Activated CD8-positive, alpha-beta memory T cell treated with anti-CD3 and anti-CD28 coated beads, Interleukin-2, amount 50 U/mL, for 48 hours (primary cell): ENCODE results near the gene TUBB2A.
A peak's percentile ranks its signal among the peaks of the same experiment; 100 is the strongest.
"Not testable (repeated sequence)": the region's sequence is repeated elsewhere in the genome, so short reads cannot be mapped to it uniquely, and the experiment has no call there.

Source experiments
- DNase-seq: peaks from one replicate; pipeline ENCODE4 v3.0.0-alpha.2; 2020

Gene TUBB2A

GRCh38 chr6:3147914-3148757 lies 9.2 kb downstream of the TUBB2A start:
- no peak for DNase-seq

- no peak for DNase-seq
Observed at GRCh38 chr6:3144571-3144970, 12.8 kb downstream of the TUBB2A start.

GRCh38 chr6:3143158-3143557 lies 14.2 kb downstream of the TUBB2A start:
- no peak for DNase-seq

- no peak for DNase-seq
Observed at GRCh38 chr6:3142536-3142935, 14.8 kb downstream of the TUBB2A start.

- no peak for DNase-seq
Observed at GRCh38 chr6:3140201-3140600, 17.1 kb downstream of the TUBB2A start.

GRCh38 chr6:3139090-3139903 lies 18.0 kb downstream of the TUBB2A start:
- no peak for DNase-seq

GRCh38 chr6:3138341-3138740 lies 19.0 kb downstream of the TUBB2A start:
- no peak for DNase-seq

GRCh38 chr6:3137873-3138272 lies 19.5 kb downstream of the TUBB2A start:
- DNase-seq, result not testable (repeated sequence)

- no peak for DNase-seq
Observed at GRCh38 chr6:3137057-3137777, 20.1 kb downstream of the TUBB2A start.

GRCh38 chr6:3136292-3137011 lies 20.9 kb downstream of the TUBB2A start:
- no peak for DNase-seq

- DNase-seq, result no peak
Observed at GRCh38 chr6:3135668-3136291, 21.6 kb downstream of the TUBB2A start.

GRCh38 chr6:3133515-3133914 lies 23.8 kb downstream of the TUBB2A start:
- DNase-seq, result no peak

- DNase-seq, result no peak
Observed at GRCh38 chr6:3131695-3132094, 25.6 kb downstream of the TUBB2A start.

GRCh38 chr6:3128356-3129108 lies 28.8 kb downstream of the TUBB2A start:
- no peak for DNase-seq

GRCh38 chr6:3125815-3126214 lies 31.5 kb downstream of the TUBB2A start:
- DNase-seq, result no peak

GRCh38 chr6:3124667-3125066 lies 32.7 kb downstream of the TUBB2A start:
- DNase-seq, result no peak

- no peak for DNase-seq
Observed at GRCh38 chr6:3122823-3123182, 34.5 kb downstream of the TUBB2A start.

GRCh38 chr6:3120765-3121089 lies 36.6 kb downstream of the TUBB2A start:
- DNase-seq, result no peak

- no peak for DNase-seq
Observed at GRCh38 chr6:3119040-3119723, 38.2 kb downstream of the TUBB2A start.

- DNase-seq, result peak; percentile 100
Observed at GRCh38 chr6:3118353-3119039, 38.8 kb downstream of the TUBB2A start, which contains the start of gene BPHL. Gene BPHL, plus strand, starts transcription at chr6:3118711. Its CDS starts 30 bp downstream, at chr6:3118741.
